ENCODE measurements around the gene SERPINB6. TPM values are rescaled to one million over a fixed set of nuclear protein-coding genes. Genes with fewer than 3 reads are reported as not detected.

Gene SERPINB6
- total RNA-seq, 5 donors from 2014 or later (not counting 1 experiment from before 2014, with no cell fraction given): 30.0 to 49.0 (median 38.0) TPM

GRCh38 chr6:2948228-2949025, 22.9 kb downstream of the SERPINB6 start:
- no peaks in the 10 kb centered on the region for H3K27me3 ChIP-seq (replicated peaks in 1 of 2; ENCODE audit: control insufficient read depth in 2 of 2, extremely low read depth in 1 of 2, insufficient read depth in 2 of 2, low read length in 1 of 2)
- ATAC-seq (replicated peaks in 1 of 4) (no peak), DNase-seq (no peak)
- H3K4me3 Mint-ChIP-seq: no peak overlapping the region
- H3K27me3 Mint-ChIP-seq: no peaks in the 10 kb centered on the region
- peaks cover 12 to 15% of the 10 kb centered on the region in 2 experiments for H3K4me1 ChIP-seq (ENCODE audit: control insufficient read depth in 1 of 2, extremely low read depth in 1 of 2, insufficient read depth in 2 of 2, low read length in 2 of 2)
- POLR2A ChIA-PET: interaction anchor here in 1 of 2 donors (0.8 kb wide), 1 partner anchor 109 kb away, joined by 3 read pairs; no protein-coding TSS in a partner anchor
- H3K36me3 Mint-ChIP-seq: peaks cover 27% of the 10 kb centered on the region
- peaks cover 11 to 30% (median 20%) of the 10 kb centered on the region in 3 donors for H3K4me1 Mint-ChIP-seq
- CTCF ChIA-PET: no interaction called here
- H3K27ac ChIP-seq (ENCODE audit: low read length): no peak overlapping the region
- H3K4me3 ChIP-seq (ENCODE audit: control insufficient read depth in 1 of 2, extremely low read depth in 1 of 2, low read length in 1 of 2): no peak overlapping the region
- H3K27ac Mint-ChIP-seq: no peak overlapping the region
- 96% methylated on average over 25 of the region's 30 CpGs for WGBS (ENCODE audit: insufficient coverage)
- no peaks in the 10 kb centered on the region for H3K9me3 Mint-ChIP-seq
- no peaks in the 10 kb centered on the region for H3K9me3 ChIP-seq
- peaks cover 0 to 9% of the 10 kb centered on the region in 2 donors for H3K36me3 ChIP-seq (ENCODE audit: control insufficient read depth in 2 of 2, extremely low read depth in 1 of 2, insufficient read depth in 1 of 2, low read length in 1 of 2)

- H3K27ac ChIP-seq (ENCODE audit: low read length): no peak overlapping the region
Measured at GRCh38 chr6:2947445-2947844, 23.9 kb downstream of the SERPINB6 start.

GRCh38 chr6:2945153-2945452, 26.3 kb downstream of the SERPINB6 start:
- peaks cover 17% of the 10 kb centered on the region for H3K36me3 Mint-ChIP-seq
- 95% methylated on average over 7 of the region's 8 CpGs for WGBS (ENCODE audit: insufficient coverage)
- H3K4me1 Mint-ChIP-seq: peaks cover 30 to 40% (median 36%) of the 10 kb centered on the region in 3 donors
- Histone ChIP-seq H3K4me1 (ENCODE audit: control insufficient read depth in 1 of 2, extremely low read depth in 1 of 2, insufficient read depth in 2 of 2, low read length in 2 of 2) (peaks cover 32 to 38% of the 10 kb centered on the region in 2 experiments), H3K9me3 (no peaks in the 10 kb centered on the region), H3K27ac (ENCODE audit: low read length) (no peak overlapping the region), H3K27me3 (replicated peaks in 1 of 2; ENCODE audit: control insufficient read depth in 2 of 2, extremely low read depth in 1 of 2, insufficient read depth in 2 of 2, low read length in 1 of 2) (no peaks in the 10 kb centered on the region), H3K4me3 (ENCODE audit: control insufficient read depth in 1 of 2, extremely low read depth in 1 of 2, low read length in 1 of 2) (no peak overlapping the region), H3K36me3 (ENCODE audit: control insufficient read depth in 2 of 2, extremely low read depth in 1 of 2, insufficient read depth in 1 of 2, low read length in 1 of 2) (peaks cover 0 to 9% of the 10 kb centered on the region in 2 donors)
- no peak for DNase-seq
- H3K27ac Mint-ChIP-seq: peak overlapping the region in 1 of 2 donors; percentile 18
- POLR2A ChIA-PET: no interaction called here
- peaks cover 0 to 3% (median under 1%) of the 10 kb centered on the region in 3 donors for H3K9me3 Mint-ChIP-seq
- H3K27me3 Mint-ChIP-seq: no peaks in the 10 kb centered on the region
- no peak overlapping the region for H3K4me3 Mint-ChIP-seq
- ATAC-seq (replicated peaks in 1 of 4): no peak
- CTCF ChIA-PET: no interaction called here

More at GRCh38 chr6:2947445-2947844, 23.9 kb downstream of the SERPINB6 start:
- H3K4me3 Mint-ChIP-seq: no peak overlapping the region
- POLR2A ChIA-PET: interaction anchor here (0.7 to 0.8 kb wide), 2 partner anchors 20 to 108 kb away, joined by 3 read pairs; no protein-coding TSS in a partner anchor
- H3K9me3 Mint-ChIP-seq: no peaks in the 10 kb centered on the region
- Histone ChIP-seq H3K27me3 (replicated peaks in 1 of 2; ENCODE audit: control insufficient read depth in 2 of 2, extremely low read depth in 1 of 2, insufficient read depth in 2 of 2, low read length in 1 of 2) (no peaks in the 10 kb centered on the region), H3K4me3 (ENCODE audit: control insufficient read depth in 1 of 2, extremely low read depth in 1 of 2, low read length in 1 of 2) (no peak overlapping the region), H3K4me1 (ENCODE audit: control insufficient read depth in 1 of 2, extremely low read depth in 1 of 2, insufficient read depth in 2 of 2, low read length in 2 of 2) (peaks cover 19 to 22% of the 10 kb centered on the region in 2 experiments), H3K36me3 (ENCODE audit: control insufficient read depth in 2 of 2, extremely low read depth in 1 of 2, insufficient read depth in 1 of 2, low read length in 1 of 2) (peaks cover 0 to 9% of the 10 kb centered on the region in 2 donors), H3K9me3 (no peaks in the 10 kb centered on the region)
- H3K27ac Mint-ChIP-seq: peak overlapping the region in 1 of 2 donors; percentile 43
- H3K4me1 Mint-ChIP-seq: peaks cover 18 to 32% (median 27%) of the 10 kb centered on the region in 3 donors
- CTCF ChIA-PET: no interaction called here
- DNase-seq: no peak
- no peak for ATAC-seq (replicated peaks in 1 of 4)
- H3K27me3 Mint-ChIP-seq: no peaks in the 10 kb centered on the region
- H3K36me3 Mint-ChIP-seq: peaks cover 23% of the 10 kb centered on the region
- WGBS (ENCODE audit: insufficient coverage): no CpG with 5 or more reads among the region's 7 CpGs

GRCh38 chr6:2944405-2945152, 26.8 kb downstream of the SERPINB6 start:
- H3K27ac ChIP-seq (ENCODE audit: low read length): no peak overlapping the region
- CTCF ChIA-PET: interaction anchor here (0.7 to 0.8 kb wide), 3 partner anchors 8 to 31 kb away, joined by 3 to 6 read pairs (median 4); no protein-coding TSS in a partner anchor
- H3K27ac Mint-ChIP-seq: peak overlapping the region in 1 of 2 donors; percentile 55
- H3K4me1 Mint-ChIP-seq: peaks cover 32 to 42% (median 40%) of the 10 kb centered on the region in 3 donors
- H3K27me3 Mint-ChIP-seq: no peaks in the 10 kb centered on the region
- no peak for ATAC-seq (replicated peaks in 1 of 4)
- no peak overlapping the region for H3K4me3 ChIP-seq (ENCODE audit: control insufficient read depth in 1 of 2, extremely low read depth in 1 of 2, low read length in 1 of 2)
- no peak overlapping the region for H3K4me3 Mint-ChIP-seq
- WGBS (ENCODE audit: insufficient coverage): 97% methylated on average over 6 of the region's 7 CpGs
- peaks cover 0 to 9% of the 10 kb centered on the region in 2 donors for H3K36me3 ChIP-seq (ENCODE audit: control insufficient read depth in 2 of 2, extremely low read depth in 1 of 2, insufficient read depth in 1 of 2, low read length in 1 of 2)
- peaks cover 17% of the 10 kb centered on the region for H3K36me3 Mint-ChIP-seq
- H3K9me3 Mint-ChIP-seq: peaks cover 0 to 5% (median 3%) of the 10 kb centered on the region in 3 donors
- no peaks in the 10 kb centered on the region for H3K27me3 ChIP-seq (replicated peaks in 1 of 2; ENCODE audit: control insufficient read depth in 2 of 2, extremely low read depth in 1 of 2, insufficient read depth in 2 of 2, low read length in 1 of 2)
- no peaks in the 10 kb centered on the region for H3K9me3 ChIP-seq
- POLR2A ChIA-PET: no interaction called here
- H3K4me1 ChIP-seq (ENCODE audit: control insufficient read depth in 1 of 2, extremely low read depth in 1 of 2, insufficient read depth in 2 of 2, low read length in 2 of 2): peaks cover 36 to 43% of the 10 kb centered on the region in 2 experiments
- DNase-seq: no peak

- peak overlapping the region; percentile 97 to 98 for H3K27ac Mint-ChIP-seq
Measured at GRCh38 chr6:2943564-2943955, 27.8 kb downstream of the SERPINB6 start.

More at GRCh38 chr6:2943564-2943955, 27.8 kb downstream of the SERPINB6 start:
- peaks cover 34 to 46% (median 45%) of the 10 kb centered on the region in 3 donors for H3K4me1 Mint-ChIP-seq
- WGBS (ENCODE audit: insufficient coverage): no CpG with 5 or more reads among the region's 5 CpGs
- peaks cover 0 to 5% (median 3%) of the 10 kb centered on the region in 3 donors for H3K9me3 Mint-ChIP-seq
- no peaks in the 10 kb centered on the region for H3K27me3 Mint-ChIP-seq
- ChIA-PET POLR2A (interaction anchor here (0.6 to 1.3 kb wide), 3 partner anchors 46 to 289 kb away, joined by 3 to 8 read pairs (median 3); no protein-coding TSS in a partner anchor), CTCF (interaction anchor here (1.3 kb wide), 2 partner anchors 9 to 46 kb away, joined by 3 to 5 read pairs; no protein-coding TSS in a partner anchor)
- H3K4me3 Mint-ChIP-seq: peak overlapping the region; percentile 66 to 72 (median 70)
- peaks cover 36 to 53% of the 10 kb centered on the region in 2 experiments for H3K4me1 ChIP-seq (ENCODE audit: control insufficient read depth in 1 of 2, extremely low read depth in 1 of 2, insufficient read depth in 2 of 2, low read length in 2 of 2)
- H3K36me3 ChIP-seq (ENCODE audit: control insufficient read depth in 2 of 2, extremely low read depth in 1 of 2, insufficient read depth in 1 of 2, low read length in 1 of 2): peaks cover 0 to 9% of the 10 kb centered on the region in 2 donors
- H3K27me3 ChIP-seq (replicated peaks in 1 of 2; ENCODE audit: control insufficient read depth in 2 of 2, extremely low read depth in 1 of 2, insufficient read depth in 2 of 2, low read length in 1 of 2): no peaks in the 10 kb centered on the region
- no peak overlapping the region for H3K4me3 ChIP-seq (ENCODE audit: control insufficient read depth in 1 of 2, extremely low read depth in 1 of 2, low read length in 1 of 2)
- H3K9me3 ChIP-seq: no peaks in the 10 kb centered on the region
- peak in 1 of 4 experiments; percentile 4 for ATAC-seq (replicated peaks in 1 of 4)
- H3K27ac ChIP-seq (ENCODE audit: low read length): peak overlapping the region; percentile 69
- DNase-seq: no peak
- H3K36me3 Mint-ChIP-seq: peaks cover 13% of the 10 kb centered on the region

Data from T-cell (primary cell).